Measurements from ENCODE around the gene C1orf210. TPM values are rescaled to one million over a fixed set of nuclear protein-coding genes. Genes with fewer than 3 reads are reported as not detected.

The C1orf210 gene
- total RNA-seq, 1 experiment from 2014 or later: 7.6 TPM

DNA sequence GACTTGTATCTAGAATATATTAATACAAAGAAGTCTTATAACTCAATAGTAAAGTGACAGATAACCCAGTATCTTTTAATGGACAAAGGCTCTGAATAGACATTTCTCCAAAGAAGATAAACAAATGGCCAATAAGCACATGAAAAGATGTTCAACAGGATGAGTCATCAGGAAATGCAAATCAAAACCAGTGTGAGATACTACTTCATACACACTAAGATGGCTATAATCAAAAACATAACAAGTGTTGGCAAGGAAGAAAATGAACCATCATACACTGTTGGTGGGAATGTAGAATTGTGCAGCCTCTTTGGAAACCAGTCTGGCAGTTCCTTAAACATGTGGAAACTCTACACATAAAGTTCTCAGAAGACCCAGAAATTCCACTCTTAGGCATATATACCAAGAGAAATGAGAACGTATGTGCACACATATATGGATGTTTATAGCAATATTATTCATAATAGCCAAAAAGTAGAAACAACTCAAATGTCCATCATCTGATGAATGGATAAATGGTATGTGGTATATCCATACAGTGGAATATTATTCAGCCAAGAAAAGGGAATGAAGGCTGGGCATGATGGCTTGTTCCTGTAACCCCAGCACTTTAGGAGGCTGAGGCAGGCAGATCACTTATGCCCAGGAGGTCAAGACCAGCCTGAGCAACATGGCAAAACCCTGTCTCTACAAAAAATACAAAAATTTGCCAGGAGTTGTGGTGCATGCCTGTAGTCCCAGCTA lies 42.3 kb upstream of the C1orf210 start:
- Histone ChIP-seq H3K79me2 (ENCODE audit: insufficient read depth, low read length) (no peaks in the 10 kb centered on the region), H3K9me2 (ENCODE audit: insufficient read depth) (no peaks in the 10 kb centered on the region), H4K20me1 (ENCODE audit: insufficient read depth) (no peaks in the 10 kb centered on the region), H3K27ac (ENCODE audit: low read depth, low read length) (no peak overlapping the region), H3K4me3 (replicated peaks in 1 of 2; ENCODE audit: low read depth in 1 of 2, low read length in 2 of 2) (no peak overlapping the region), H3K4me2 (ENCODE audit: low read length) (no peak overlapping the region), H2AFZ (ENCODE audit: low read depth, low read length, poor library complexity, severe bottlenecking) (no peak overlapping the region), H3K9ac (ENCODE audit: low read length) (no peak overlapping the region), H3K36me3 (ENCODE audit: control insufficient read depth in 1 of 2, insufficient read depth in 2 of 2, low read length in 2 of 2) (no peaks in the 10 kb centered on the region), H3K27me3 (ENCODE audit: insufficient read depth, low read length) (no peaks in the 10 kb centered on the region), H3K9me3 (ENCODE audit: control insufficient read depth in 1 of 2, insufficient read depth in 1 of 2, low read depth in 1 of 2, low read length in 2 of 2) (peaks cover 3 to 11% of the 10 kb centered on the region in 2 experiments), H3K4me1 (ENCODE audit: control insufficient read depth in 1 of 2, insufficient read depth in 2 of 2, low read length in 2 of 2) (peaks cover 10 to 15% of the 10 kb centered on the region in 2 experiments)
- intact Hi-C loops (cut with micrococcal nuclease): no loop called here
- RAD21 ChIA-PET (ENCODE audit: low non-redundant PET in 1 of 2, low total read pairs in 2 of 2, uncharacterized antibody in 2 of 2, unreplicated experiment in 2 of 2): no interaction called here
- TF ChIP-seq EZH2phosphoT487 (IDR thresholded peaks at IDR 0.05; ENCODE audit: borderline replicate concordance) (no peak), SRF (IDR thresholded peaks at IDR 0.05; ENCODE audit: low read depth) (no peak), RAD21 (IDR thresholded peaks at IDR 0.05; ENCODE audit: low read depth) (no peak), EGR1 (IDR thresholded peaks at IDR 0.05; ENCODE audit: low read depth) (no peak), CEBPB (IDR thresholded peaks at IDR 0.05; ENCODE audit: low read depth) (no peak), MAX (IDR thresholded peaks at IDR 0.05) (no peak), SIN3A (IDR thresholded peaks at IDR 0.05; ENCODE audit: low read depth) (no peak), ZNF274 (IDR thresholded peaks at IDR 0.05; ENCODE audit: low read depth, low read length) (no peak), ZFX (IDR thresholded peaks at IDR 0.05) (no peak), EZH2 (IDR thresholded peaks at IDR 0.05) (no peak), TCF7L2 (IDR thresholded peaks at IDR 0.05; ENCODE audit: borderline replicate concordance, extremely low read depth, insufficient read depth, insufficient read length) (no peak), JUND (IDR thresholded peaks at IDR 0.05) (no peak), YY1 (IDR thresholded peaks at IDR 0.05; ENCODE audit: extremely low read depth, insufficient replicate concordance, low read depth, low read length) (no peak)
- TF ChIP-seq, protein P1, sequence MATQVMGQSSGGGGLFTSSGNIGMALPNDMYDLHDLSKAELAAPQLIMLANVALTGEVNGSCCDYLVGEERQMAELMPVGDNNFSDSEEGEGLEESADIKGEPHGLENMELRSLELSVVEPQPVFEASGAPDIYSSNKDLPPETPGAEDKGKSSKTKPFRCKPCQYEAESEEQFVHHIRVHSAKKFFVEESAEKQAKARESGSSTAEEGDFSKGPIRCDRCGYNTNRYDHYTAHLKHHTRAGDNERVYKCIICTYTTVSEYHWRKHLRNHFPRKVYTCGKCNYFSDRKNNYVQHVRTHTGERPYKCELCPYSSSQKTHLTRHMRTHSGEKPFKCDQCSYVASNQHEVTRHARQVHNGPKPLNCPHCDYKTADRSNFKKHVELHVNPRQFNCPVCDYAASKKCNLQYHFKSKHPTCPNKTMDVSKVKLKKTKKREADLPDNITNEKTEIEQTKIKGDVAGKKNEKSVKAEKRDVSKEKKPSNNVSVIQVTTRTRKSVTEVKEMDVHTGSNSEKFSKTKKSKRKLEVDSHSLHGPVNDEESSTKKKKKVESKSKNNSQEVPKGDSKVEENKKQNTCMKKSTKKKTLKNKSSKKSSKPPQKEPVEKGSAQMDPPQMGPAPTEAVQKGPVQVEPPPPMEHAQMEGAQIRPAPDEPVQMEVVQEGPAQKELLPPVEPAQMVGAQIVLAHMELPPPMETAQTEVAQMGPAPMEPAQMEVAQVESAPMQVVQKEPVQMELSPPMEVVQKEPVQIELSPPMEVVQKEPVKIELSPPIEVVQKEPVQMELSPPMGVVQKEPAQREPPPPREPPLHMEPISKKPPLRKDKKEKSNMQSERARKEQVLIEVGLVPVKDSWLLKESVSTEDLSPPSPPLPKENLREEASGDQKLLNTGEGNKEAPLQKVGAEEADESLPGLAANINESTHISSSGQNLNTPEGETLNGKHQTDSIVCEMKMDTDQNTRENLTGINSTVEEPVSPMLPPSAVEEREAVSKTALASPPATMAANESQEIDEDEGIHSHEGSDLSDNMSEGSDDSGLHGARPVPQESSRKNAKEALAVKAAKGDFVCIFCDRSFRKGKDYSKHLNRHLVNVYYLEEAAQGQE (IDR thresholded peaks at IDR 0.05; ENCODE audit: low read depth): no peak
- ATAC-seq (no peak), DNase-seq (ENCODE audit: low read depth, low spot score) (no peak)
- no TSS peak for BruUV-seq (replicated peaks)
- POLR2A ChIA-PET: no interaction called here
- CTCF ChIA-PET: no interaction called here
